ENCODE measurements around the gene WBP2. TPM values are rescaled to one million over a fixed set of nuclear protein-coding genes. Genes with fewer than 3 reads are reported as not detected.

WBP2 gene
- total and polyA plus RNA-seq, 2 of the 13 experiments (the other 11 are each of a cell fraction or from before 2014, with no cell fraction given), result 29.2 to 29.5 TPM

DNA sequence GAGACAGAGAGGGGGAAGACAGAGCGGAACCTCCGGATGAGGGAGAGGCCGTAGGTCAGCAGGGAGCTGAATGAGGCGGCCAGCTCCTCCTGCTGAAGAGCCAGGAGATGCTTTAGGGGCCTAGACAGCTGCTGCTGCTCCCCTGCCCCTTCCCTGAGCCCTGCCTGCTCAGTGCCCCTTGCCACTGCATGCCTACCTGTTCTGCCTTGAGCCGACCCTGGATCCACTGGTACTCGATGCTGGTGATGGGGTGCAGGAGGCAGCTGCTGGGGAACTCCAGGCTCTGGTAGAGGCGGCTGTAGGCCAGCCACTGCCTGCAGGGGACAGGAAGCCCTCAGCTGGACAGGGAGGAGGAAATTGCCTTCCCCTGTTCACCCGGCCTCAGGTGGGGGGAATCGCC is 18.5 kb downstream of the WBP2 start:
- BruUV-seq (replicated peaks), result no TSS peak
- ATAC-seq (no peak), DNase-seq (ENCODE audit: low spot score) (no peak), FAIRE-seq (no peak)
- intact Hi-C loops (cut with micrococcal nuclease; ENCODE audit: unreplicated experiment) (no loop called here), in situ Hi-C loops (cut with HindIII; ENCODE audit: extremely low pct_ligation_motif_present, low pct_unique_long_range_greater_than_20kb) (no loop called here)
- 91% methylated on average over 6 of the region's 9 CpGs for WGBS (ENCODE audit: low lambda C conversion rate)
- Histone ChIP-seq H3K9me3 (ENCODE audit: low read length) (no peaks in the 10 kb centered on the region), H3K79me2 (ENCODE audit: insufficient read depth, low read length) (no peaks in the 10 kb centered on the region), H3K4me3 (replicated peaks in 1 of 3; ENCODE audit: insufficient read depth in 1 of 3, low read depth in 2 of 3, low read length in 3 of 3) (no peak overlapping the region), H3K4me2 (ENCODE audit: low read depth, low read length) (no peak overlapping the region), H3K27me3 (ENCODE audit: control insufficient read depth in 1 of 2, insufficient read depth in 2 of 2, low read length in 2 of 2) (no peaks in the 10 kb centered on the region), H3K4me1 (ENCODE audit: insufficient read depth, low read length) (no peaks in the 10 kb centered on the region), H3K27ac (ENCODE audit: extremely low read length, insufficient read depth, low read length) (no peak overlapping the region), H4K20me1 (ENCODE audit: insufficient read depth, low read length) (no peaks in the 10 kb centered on the region), H2AFZ (ENCODE audit: low read length) (no peak overlapping the region), H3K36me3 (replicated peaks in 1 of 2; ENCODE audit: control insufficient read depth in 1 of 2, insufficient read depth in 2 of 2, low read length in 2 of 2) (peaks cover 15 to 32% of the 10 kb centered on the region in 2 experiments; a peak in 4 of 5 replicates), H3K9ac (ENCODE audit: insufficient read depth, low read depth, low read length) (no peak overlapping the region)
- no peak for TF ChIP-seq POLR2AphosphoS5 (IDR thresholded peaks at IDR 0.05; ENCODE audit: low read depth, low read length)
- TF ChIP-seq AGO2 (optimal IDR thresholded peaks at IDR 0.05; ENCODE audit: low read depth, low read length), result peak; percentile 71
- peak; percentile 30; the same call in 1 of the 2 replicates for TF ChIP-seq RBFOX2 (IDR thresholded peaks at IDR 0.05; ENCODE audit: low read depth, low read length)
- CTCF ChIA-PET (ENCODE audit: low intra/inter-chr PET ratio, low total read pairs), result no interaction called here
- POLR2A ChIA-PET, result interaction anchor here (0.8 to 2.6 kb wide), 3 partner anchors 9 to 57 kb away, joined by 3 to 8 read pairs (median 7); partner anchors contain the start of gene WBP2

DNA sequence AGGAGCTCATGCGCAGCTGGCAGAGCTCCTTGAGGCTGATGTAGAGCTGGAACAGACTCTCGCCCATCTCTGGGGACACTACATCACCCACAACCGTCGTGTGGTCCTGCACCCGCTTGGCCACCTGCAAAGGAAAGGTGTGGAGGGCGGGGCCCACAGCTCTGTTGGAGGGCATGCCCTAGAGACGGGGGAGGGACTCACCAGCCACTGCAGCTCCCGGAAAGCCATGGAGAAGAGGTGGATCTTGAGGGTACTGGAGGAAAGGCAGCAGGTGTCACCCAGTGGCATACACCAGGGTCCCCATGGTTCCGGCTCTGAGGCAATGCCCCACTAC is 19.5 kb downstream of the WBP2 start:
- TF ChIP-seq, protein P1, sequence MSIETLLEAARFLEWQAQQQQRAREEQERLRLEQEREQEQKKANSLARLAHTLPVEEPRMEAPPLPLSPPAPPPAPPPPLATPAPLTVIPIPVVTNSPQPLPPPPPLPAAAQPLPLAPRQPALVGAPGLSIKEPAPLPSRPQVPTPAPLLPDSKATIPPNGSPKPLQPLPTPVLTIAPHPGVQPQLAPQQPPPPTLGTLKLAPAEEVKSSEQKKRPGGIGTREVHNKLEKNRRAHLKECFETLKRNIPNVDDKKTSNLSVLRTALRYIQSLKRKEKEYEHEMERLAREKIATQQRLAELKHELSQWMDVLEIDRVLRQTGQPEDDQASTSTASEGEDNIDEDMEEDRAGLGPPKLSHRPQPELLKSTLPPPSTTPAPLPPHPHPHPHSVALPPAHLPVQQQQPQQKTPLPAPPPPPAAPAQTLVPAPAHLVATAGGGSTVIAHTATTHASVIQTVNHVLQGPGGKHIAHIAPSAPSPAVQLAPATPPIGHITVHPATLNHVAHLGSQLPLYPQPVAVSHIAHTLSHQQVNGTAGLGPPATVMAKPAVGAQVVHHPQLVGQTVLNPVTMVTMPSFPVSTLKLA (IDR thresholded peaks at IDR 0.05), result no peak
- TF ChIP-seq EP300 (IDR thresholded peaks at IDR 0.05; ENCODE audit: low read depth in 2 of 2, low read length in 2 of 2) (no peak), EP300 (CRISPR knock-in tag; IDR thresholded peaks at IDR 0.05; ENCODE audit: borderline replicate concordance) (no peak), HNRNPL (IDR thresholded peaks at IDR 0.05; ENCODE audit: low read depth, low read length) (0 out of 2 replicates have a peak, but pooled peaks have one; percentile 21)
- FAIRE-seq, result no peak
- DNase-seq (ENCODE audit: low spot score), result no peak
- H3K27me3 ChIP-seq (ENCODE audit: control insufficient read depth in 1 of 2, insufficient read depth in 2 of 2, low read length in 2 of 2), result no peaks in the 10 kb centered on the region
- H3K9ac ChIP-seq (ENCODE audit: insufficient read depth, low read depth, low read length), result no peak overlapping the region
- intact Hi-C loops (cut with micrococcal nuclease; ENCODE audit: unreplicated experiment) (no loop called here), in situ Hi-C loops (cut with HindIII; ENCODE audit: extremely low pct_ligation_motif_present, low pct_unique_long_range_greater_than_20kb) (no loop called here)
- H3K4me3 ChIP-seq (replicated peaks in 1 of 3; ENCODE audit: insufficient read depth in 1 of 3, low read depth in 2 of 3, low read length in 3 of 3), result no peak overlapping the region
- H3K79me2 ChIP-seq (ENCODE audit: insufficient read depth, low read length), result no peaks in the 10 kb centered on the region
- no peak overlapping the region for H3K4me2 ChIP-seq (ENCODE audit: low read depth, low read length)
- H3K36me3 ChIP-seq (replicated peaks in 1 of 2; ENCODE audit: control insufficient read depth in 1 of 2, insufficient read depth in 2 of 2, low read length in 2 of 2), result peaks cover 19 to 33% of the 10 kb centered on the region in 2 experiments; a peak in 4 of 5 replicates
- whole genome bisulfite sequencing (ENCODE audit: low lambda C conversion rate), result 100% methylated on average over 6 of the region's 9 CpGs
- no peaks in the 10 kb centered on the region for H4K20me1 ChIP-seq (ENCODE audit: insufficient read depth, low read length)
- no peaks in the 10 kb centered on the region for H3K4me1 ChIP-seq (ENCODE audit: insufficient read depth, low read length)
- ChIA-PET CTCF (ENCODE audit: low intra/inter-chr PET ratio, low total read pairs) (no interaction called here), POLR2A (interaction anchor here (1.1 to 3.2 kb wide), 5 partner anchors 9 to 56 kb away, joined by 4 to 15 read pairs (median 8); partner anchors contain the start of genes UNC13D and WBP2)
- H3K27ac ChIP-seq (ENCODE audit: extremely low read length, insufficient read depth, low read length), result no peak overlapping the region
- no peak overlapping the region for H2AFZ ChIP-seq (ENCODE audit: low read length)
- BruUV-seq (replicated peaks), result no TSS peak
- no peak for ATAC-seq
- no peaks in the 10 kb centered on the region for H3K9me3 ChIP-seq (ENCODE audit: low read length)

All from HepG2 (cell line).